ENCODE data around the gene CDC42.

CDC42 gene

DNA sequence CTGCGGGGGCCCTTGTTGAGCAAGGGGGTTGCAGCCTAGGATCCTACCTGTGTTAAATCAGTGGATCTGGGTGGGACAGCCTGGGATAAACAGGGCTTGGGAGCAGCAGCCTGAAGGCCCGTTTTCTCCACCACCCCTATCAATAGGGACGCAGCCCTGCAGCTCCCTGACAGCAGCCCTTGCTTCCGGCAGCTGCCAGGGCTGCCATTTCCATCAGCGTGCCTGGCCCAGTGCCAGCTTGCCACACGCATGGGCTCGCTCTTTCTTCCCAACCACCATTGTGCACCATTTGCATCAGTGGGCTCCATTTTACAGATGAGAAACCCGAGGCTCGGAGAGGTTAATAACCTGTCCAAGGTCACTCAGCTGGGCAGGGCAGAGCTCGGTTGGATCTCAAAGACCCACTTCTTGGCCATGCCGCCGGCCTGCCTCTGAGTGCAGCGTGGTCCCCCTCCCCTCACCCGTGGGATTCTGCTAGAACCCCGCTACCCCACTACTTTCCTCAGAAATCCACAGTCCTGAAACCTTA lies 86.6 kb downstream of the CDC42 start:
- Histone ChIP-seq H3K9me3 (replicated peaks in 1 of 11) (no peaks in the 10 kb centered on the region), H3K27me3 (peaks cover 45 to 65% (median 56%) of the 10 kb centered on the region in 11 experiments), H3K4me3 (no peak overlapping the region), H3K4me2 (peak overlapping the region in 8 of 11 experiments; percentile 11 to 62 (median 52); a peak in 15 of 22 replicates), H3K36me3 (no peaks in the 10 kb centered on the region), H3K27ac (no peak overlapping the region), H3K4me1 (peaks cover 7 to 48% (median 36%) of the 10 kb centered on the region in 10 experiments; a peak in 18 of 20 replicates), H4K20me1 (peaks cover 4 to 85% (median 41%) of the 10 kb centered on the region in 11 experiments; a peak in 21 of 22 replicates), H3K9ac (no peak overlapping the region)
- no peak for TF ChIP-seq Cebpa-rat (IDR thresholded peaks at IDR 0.05)

DNA sequence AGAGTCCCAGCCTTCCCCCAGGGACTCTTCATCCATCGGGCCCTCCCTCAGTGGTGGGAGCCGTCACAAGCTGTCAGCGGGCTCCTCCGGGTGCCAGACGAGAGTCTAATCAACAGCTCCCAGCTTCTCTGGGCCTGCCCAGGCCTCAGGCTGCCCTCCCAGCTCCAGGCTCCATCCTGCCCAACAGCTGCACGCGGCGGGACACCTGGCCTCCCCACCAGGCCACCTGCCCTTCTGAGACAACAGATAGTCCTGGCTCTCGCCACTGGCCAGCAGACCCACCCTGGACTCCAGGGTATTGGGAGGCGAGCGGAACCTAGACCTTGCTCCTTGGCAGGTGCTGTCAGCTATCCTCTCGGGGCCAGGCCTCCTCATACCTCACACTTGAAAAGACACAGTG lies 87.3 kb downstream of the CDC42 start:
- TF ChIP-seq Cebpa-rat (IDR thresholded peaks at IDR 0.05), result no peak
- Histone ChIP-seq H3K27ac (no peak overlapping the region), H3K9ac (no peak overlapping the region), H3K4me3 (no peak overlapping the region), H3K4me1 (peaks cover 7 to 48% (median 36%) of the 10 kb centered on the region in 10 experiments; a peak in 18 of 20 replicates), H3K36me3 (no peaks in the 10 kb centered on the region), H4K20me1 (peaks cover 4 to 85% (median 41%) of the 10 kb centered on the region in 11 experiments; a peak in 21 of 22 replicates), H3K27me3 (peaks cover 52 to 72% (median 63%) of the 10 kb centered on the region in 11 experiments), H3K4me2 (0 out of 22 replicates have a peak overlapping the region, but pooled peaks of 1 of the 11 experiments have one; percentile 5), H3K9me3 (replicated peaks in 1 of 11) (no peaks in the 10 kb centered on the region)

Data from BLaER1 treated with 17β-estradiol and CSF1 and Interleukin-3, amounts not matched to agents 10 nM and 100 nM (cell line).